HG03575 (cell line): Measurements from ENCODE around the gene CPXM1.

Experiments used
- ATAC-seq: cut with Tn5 transposase; IDR thresholded peaks from one replicate; pipeline ENCODE4 v1.9.1; 2021; ENCODE audit not compliant: unreplicated experiment, insufficient number of reproducible peaks, low FRiP score; ENCODE audit errors: extremely low read depth

The CPXM1 gene

GRCh38 chr20:2753461-2754040 is 46.9 kb downstream of the CPXM1 start:
- no peak for ATAC-seq

GRCh38 chr20:2752567-2753460 is 47.6 kb downstream of the CPXM1 start:
- no peak for ATAC-seq

DNA sequence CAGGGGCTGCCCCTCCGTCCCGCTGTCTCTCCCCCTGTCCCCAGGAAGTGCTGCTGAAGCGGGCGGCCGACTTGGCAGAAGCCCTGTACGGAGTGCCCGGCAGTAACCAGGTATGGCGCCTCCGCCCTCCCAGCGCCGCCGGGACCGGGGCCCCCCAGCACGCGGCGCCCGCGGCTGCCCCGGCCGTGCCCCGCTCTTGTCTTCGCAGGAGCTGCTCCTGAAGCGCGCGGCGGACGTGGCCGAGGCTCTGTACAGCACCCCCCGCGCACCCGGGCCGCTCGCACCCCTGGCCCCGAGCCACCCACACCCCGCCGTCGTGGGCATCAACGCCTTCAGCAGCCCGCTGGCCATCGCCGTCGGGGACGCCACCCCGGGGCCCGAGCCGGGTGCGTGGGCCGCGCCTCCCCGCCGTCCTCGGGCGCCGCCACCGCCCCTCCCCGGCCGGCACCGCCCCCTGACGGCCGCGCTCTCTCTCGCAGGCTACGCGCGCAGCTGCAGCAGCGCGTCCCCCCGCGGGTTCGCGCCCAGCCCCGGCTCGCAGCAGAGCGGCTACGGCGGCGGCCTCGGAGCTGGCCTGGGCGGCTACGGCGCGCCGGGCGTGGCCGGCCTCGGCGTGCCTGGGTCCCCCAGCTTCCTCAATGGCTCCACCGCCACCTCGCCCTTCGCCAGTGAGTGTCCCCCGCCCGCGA is 48.4 kb downstream of the CPXM1 start:
- ATAC-seq, result no peak

DNA sequence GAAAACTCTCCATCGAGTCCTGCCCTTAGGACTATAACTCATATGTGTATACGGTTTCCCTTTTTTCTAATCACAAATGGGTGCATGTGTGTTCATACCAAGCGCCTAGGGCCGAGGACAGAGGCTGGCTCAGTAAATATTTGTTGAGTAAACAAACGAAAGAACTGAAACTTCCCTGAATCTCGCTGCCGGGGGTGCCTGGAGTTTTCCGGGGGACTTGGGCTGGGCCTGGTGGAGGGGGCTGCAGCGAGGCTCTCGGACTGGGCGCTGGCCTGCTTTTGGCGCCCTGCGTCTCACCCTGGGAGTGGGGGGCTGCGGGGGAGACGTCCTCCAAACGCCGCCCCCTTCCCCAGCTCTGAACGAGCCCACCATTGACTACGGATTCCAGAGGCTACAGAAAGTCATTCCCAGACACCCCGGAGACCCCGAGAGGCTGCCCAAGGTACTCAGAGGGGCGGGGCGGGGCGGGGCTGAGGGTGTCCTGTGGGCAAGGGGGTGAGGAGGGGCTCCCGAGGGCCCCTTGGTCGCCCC is 49.0 kb downstream of the CPXM1 start:
- no peak for ATAC-seq

GRCh38 chr20:2750491-2751251 is 49.8 kb downstream of the CPXM1 start:
- ATAC-seq, result no peak

DNA sequence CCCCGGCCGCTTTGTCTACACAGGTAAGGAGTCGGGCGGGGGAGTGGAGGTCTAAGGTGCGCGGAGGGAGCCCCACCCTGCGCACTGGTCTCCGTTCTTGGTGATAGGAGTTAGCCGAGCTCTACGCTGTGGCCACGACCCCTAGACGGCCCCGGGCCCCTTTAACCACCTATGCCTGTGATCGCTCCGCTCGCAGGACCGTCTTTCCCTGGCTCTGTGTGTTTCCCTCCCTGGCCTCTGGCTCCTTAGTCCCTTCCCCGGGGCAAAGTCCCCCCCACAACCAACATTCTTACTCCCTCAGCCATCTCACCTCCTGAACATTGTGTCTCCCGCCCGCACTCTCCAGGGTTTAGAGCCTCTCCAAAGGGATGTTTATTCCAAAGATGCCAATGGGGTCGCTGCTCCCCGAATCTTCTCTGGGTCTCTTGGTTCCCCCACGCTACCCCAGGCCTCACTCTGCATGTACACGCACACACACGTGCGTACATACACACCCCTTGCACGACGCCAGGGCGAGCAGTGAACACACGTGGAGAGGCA is 50.4 kb downstream of the CPXM1 start:
- no peak for ATAC-seq

DNA sequence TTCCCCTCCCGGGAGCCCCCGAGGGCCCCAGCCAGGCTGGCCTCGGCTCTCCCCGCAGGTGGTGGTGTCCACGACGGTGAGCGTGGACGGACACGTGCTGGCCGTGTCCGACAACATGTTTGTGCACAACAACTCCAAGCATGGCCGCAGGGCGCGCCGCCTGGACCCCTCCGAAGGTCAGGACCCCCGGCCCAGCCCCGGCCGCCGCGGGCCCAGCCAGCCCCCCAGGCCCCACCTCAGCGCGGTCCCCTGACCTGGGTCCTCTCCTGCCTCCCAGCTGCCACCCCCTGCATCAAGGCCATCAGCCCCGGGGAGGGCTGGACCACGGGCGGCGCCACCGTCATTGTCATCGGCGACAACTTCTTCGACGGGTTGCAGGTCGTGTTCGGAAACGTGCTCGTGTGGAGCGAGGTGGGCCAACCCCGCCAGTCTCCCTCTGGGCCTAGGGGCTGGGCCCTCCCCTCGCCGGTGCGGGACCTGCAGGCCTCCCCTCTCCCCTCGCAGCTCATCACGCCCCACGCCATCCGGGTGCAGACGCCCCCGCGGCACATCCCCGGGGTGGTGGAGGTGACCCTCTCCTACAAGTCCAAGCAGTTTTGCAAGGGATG is 51.0 kb downstream of the CPXM1 start:
- ATAC-seq, result no peak

- ATAC-seq, result no peak
Measured at GRCh38 chr20:2748551-2749342, 51.7 kb downstream of the CPXM1 start.

DNA sequence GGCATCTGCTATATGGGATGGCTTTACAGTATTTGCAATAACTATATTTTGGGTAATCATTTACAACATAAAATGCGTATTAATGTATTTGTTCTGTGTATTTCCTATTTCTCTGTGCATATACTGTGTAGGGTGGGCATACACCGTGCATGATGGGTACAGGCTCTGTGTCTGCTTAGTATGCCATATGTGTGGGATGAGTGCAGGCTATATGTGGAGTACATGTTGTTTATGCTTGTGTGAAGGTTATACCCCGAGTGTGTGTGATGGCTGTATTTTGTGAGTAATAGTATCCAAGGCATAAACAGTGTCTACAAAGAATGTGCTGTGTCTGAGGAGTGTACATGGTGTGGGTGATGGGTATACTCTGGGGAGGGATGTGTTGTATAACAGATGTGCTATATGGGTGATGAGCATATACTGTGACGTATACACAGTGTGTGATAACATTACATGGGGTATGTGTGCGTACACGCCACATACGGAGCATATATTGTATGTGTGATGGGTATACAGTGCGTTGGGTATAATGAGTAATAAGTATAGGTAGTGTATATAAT is 52.7 kb downstream of the CPXM1 start:
- ATAC-seq, result no peak

DNA sequence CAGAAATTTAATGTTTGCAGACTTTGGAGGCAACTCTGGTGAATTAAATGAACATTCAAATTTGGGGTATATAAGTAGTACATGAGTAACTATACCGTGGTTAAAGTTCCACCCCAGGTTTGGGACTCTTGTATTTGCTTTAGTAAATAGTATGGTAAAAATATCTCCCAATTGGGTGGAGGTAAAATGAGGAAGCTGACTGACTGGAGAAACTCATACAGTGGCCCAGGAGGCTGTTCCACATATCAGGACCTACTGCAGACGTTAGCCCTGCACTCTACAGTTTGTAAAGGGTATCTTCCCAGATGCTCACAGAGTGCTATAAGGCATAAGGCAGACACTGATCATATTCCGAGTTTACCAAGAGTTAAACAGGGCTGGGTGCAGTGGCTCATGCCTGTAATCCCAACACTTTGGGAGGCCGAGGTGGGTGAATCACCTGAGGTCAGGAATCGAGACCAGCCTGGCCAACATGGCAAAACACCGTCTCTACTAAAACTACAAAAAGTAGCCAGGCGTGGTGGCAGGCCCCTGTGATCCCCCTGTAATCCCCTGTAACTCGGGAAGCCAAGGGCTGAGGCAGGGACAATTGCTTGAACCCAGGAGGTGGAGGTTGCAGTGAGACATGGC is 53.7 kb downstream of the CPXM1 start:
- ATAC-seq, result no peak

DNA sequence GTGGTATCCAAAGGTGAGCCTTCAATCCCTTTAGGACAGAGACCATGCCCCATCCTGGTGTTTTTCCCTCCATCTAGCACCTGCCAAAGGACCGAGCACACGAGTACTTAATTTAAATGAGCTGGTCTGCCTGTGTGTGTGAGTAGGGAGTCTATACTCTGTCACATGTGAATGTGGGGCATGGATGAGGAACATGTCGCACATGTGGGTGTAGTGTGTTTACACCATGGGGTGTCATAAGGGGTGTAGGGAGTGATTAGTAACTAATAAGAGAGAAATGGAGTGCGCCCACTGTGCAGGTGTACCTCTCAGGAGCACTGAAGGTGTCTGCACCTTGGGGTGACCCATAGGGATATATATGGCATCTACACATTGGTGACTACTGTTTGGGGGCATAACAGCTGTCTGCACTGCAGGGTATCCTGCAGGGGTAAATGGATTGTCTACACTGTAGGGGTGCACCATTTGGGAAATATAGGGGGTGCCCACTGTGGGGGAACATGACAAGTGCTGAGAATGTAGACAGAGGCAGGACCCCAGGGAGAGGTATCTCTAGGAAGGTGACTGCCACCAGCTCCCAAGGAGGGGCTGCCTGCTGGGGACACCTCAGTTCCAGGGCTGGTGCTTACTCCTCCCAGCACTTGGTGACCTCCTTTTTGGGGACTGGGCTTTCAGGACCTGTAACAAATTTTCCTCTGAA is 54.3 kb downstream of the CPXM1 start:
- no peak for ATAC-seq

DNA sequence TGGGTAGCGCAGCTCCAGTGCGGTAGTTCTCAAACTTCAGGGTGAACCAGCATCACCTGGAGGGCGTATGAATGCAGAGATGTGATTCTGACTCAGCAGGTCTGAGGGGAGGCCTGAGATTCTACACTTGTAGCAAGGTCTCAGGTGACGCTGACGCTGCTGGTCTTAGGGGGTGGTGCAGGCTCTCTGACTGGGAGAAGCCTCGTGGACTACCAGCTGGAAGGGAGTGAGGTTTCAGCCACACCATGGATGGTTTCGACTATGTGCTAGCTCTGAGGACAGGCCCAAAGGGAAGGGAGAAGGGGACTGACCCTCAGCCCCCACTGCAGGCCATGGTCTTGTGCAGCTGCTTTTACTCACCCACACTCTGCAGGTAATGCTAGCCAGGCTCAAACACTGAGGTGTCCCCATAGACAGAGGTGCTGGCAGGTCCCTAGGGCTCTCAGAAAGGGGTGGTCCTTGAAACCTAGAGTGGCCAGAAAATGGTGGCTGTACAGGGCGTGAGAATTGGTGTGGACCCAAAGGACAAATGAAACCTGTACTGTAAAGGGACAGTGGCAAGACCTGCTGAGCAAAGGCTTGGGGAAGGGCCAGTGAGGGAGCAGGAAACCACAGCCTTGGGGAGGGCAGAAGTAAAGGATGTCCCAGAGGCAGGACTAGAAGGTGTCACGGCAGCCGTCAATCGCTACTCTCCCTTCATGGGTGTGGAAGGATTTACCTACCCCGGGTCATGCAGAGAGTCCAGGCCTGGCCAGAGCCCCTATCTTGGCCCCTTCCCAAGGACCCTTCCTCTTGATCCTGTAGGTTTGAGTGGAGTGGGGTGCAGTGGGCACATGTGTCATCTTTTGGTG is 55.1 kb downstream of the CPXM1 start:
- ATAC-seq, result no peak
